Brain microvascular endothelial cell (primary cell): Measurements from ENCODE around the gene ARHGAP10.
A peak's percentile ranks its signal among the peaks of the same experiment; 100 is the strongest.

Experiments used
- DNase-seq: peaks from one replicate; pipeline ENCODE4 v3.0.0-alpha.2; 2020
- H3K27ac ChIP-seq: fragments of 250-450 bp; sonication (Bioruptor Pico); 2 replicates; pipeline ENCODE4 v1.5.1; 2020; ENCODE audit warnings: mild to moderate bottlenecking, moderate library complexity
- H3K27me3 ChIP-seq: fragments of 250-450 bp; sonication (Bioruptor Pico); replicated peaks from 2 replicates; pipeline ENCODE4 v1.5.1; 2020; ENCODE audit warnings: mild to moderate bottlenecking
- H3K36me3 ChIP-seq: fragments of 250-450 bp; sonication (Bioruptor Pico); replicated peaks from 2 replicates; pipeline ENCODE4 v1.5.1; 2020; ENCODE audit warnings: mild to moderate bottlenecking
- H3K4me3 ChIP-seq: 2 replicates; pipeline ENCODE4 v1.5.1; 2011; ENCODE audit warnings: low read depth, mild to moderate bottlenecking, control low read depth, low read length, moderate library complexity
- CTCF ChIP-seq: IDR thresholded peaks from 2 replicates; pipeline ENCODE4 v1.5.1; 2011; ENCODE audit warnings: low read depth, mild to moderate bottlenecking, moderate library complexity, low read length, control low read depth, inconsistent platforms; ENCODE audit errors: missing control alignments
- in situ Hi-C: cut with HindIII; loops from 2 replicates; pipeline ENCODE4 v1.10.0; 2017; ENCODE audit warnings: low sequenced_read_pairs, low pct_ligation_motif_present

The ARHGAP10 gene

GRCh38 chr4:148007314-148007760 lies 275.4 kb downstream of the ARHGAP10 start:
- TF ChIP-seq CTCF = no peak
- H3K27ac ChIP-seq = peak overlapping the region; percentile 77
- H3K36me3 ChIP-seq = no peaks in the 10 kb centered on the region
- in situ Hi-C loops = no loop called here
- peak; percentile 96 for DNase-seq
- H3K27me3 ChIP-seq = no peaks in the 10 kb centered on the region
- H3K4me3 ChIP-seq = no peak overlapping the region

- in situ Hi-C loops = no loop called here
- no peak for DNase-seq
- Histone ChIP-seq H3K27ac (peak overlapping the region; percentile 77), H3K36me3 (no peaks in the 10 kb centered on the region), H3K4me3 (no peak overlapping the region), H3K27me3 (no peaks in the 10 kb centered on the region)
- TF ChIP-seq CTCF = no peak
These were observed 275.9 kb downstream of the ARHGAP10 start for GRCh38 chr4:148007792-148008191.

GRCh38 chr4:148015058-148015457 lies 283.2 kb downstream of the ARHGAP10 start:
- Histone ChIP-seq H3K27me3 (no peaks in the 10 kb centered on the region), H3K4me3 (no peak overlapping the region), H3K36me3 (no peaks in the 10 kb centered on the region), H3K27ac (no peak overlapping the region)
- TF ChIP-seq CTCF = no peak
- in situ Hi-C loops = no loop called here
- DNase-seq = peak; percentile 24

GRCh38 chr4:148015468-148015867 lies 283.6 kb downstream of the ARHGAP10 start:
- no peak for DNase-seq
- in situ Hi-C loops = no loop called here
- no peak for TF ChIP-seq CTCF
- H3K27ac ChIP-seq = no peak overlapping the region
- no peaks in the 10 kb centered on the region for H3K36me3 ChIP-seq
- H3K4me3 ChIP-seq = no peak overlapping the region
- H3K27me3 ChIP-seq = no peaks in the 10 kb centered on the region

- no peaks in the 10 kb centered on the region for H3K27me3 ChIP-seq
- in situ Hi-C loops = no loop called here
- no peak for TF ChIP-seq CTCF
- no peaks in the 10 kb centered on the region for H3K36me3 ChIP-seq
- no peak overlapping the region for H3K27ac ChIP-seq
- no peak for DNase-seq
- H3K4me3 ChIP-seq = no peak overlapping the region
These were observed 284.3 kb downstream of the ARHGAP10 start for GRCh38 chr4:148016063-148016637.

- in situ Hi-C loops = no loop called here
- Histone ChIP-seq H3K36me3 (no peaks in the 10 kb centered on the region), H3K27ac (no peak overlapping the region), H3K27me3 (no peaks in the 10 kb centered on the region), H3K4me3 (no peak overlapping the region)
- TF ChIP-seq CTCF = no peak
- DNase-seq = no peak
These were observed 285.9 kb downstream of the ARHGAP10 start for GRCh38 chr4:148017801-148018200.
